ENCODE measurements around the gene PIAS2.
"Not testable (repeated sequence)": the region's sequence is repeated elsewhere in the genome, so short reads cannot be mapped to it uniquely, and the experiment has no call there.

Gene PIAS2, protein sequence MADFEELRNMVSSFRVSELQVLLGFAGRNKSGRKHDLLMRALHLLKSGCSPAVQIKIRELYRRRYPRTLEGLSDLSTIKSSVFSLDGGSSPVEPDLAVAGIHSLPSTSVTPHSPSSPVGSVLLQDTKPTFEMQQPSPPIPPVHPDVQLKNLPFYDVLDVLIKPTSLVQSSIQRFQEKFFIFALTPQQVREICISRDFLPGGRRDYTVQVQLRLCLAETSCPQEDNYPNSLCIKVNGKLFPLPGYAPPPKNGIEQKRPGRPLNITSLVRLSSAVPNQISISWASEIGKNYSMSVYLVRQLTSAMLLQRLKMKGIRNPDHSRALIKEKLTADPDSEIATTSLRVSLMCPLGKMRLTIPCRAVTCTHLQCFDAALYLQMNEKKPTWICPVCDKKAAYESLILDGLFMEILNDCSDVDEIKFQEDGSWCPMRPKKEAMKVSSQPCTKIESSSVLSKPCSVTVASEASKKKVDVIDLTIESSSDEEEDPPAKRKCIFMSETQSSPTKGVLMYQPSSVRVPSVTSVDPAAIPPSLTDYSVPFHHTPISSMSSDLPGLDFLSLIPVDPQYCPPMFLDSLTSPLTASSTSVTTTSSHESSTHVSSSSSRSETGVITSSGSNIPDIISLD

DNA sequence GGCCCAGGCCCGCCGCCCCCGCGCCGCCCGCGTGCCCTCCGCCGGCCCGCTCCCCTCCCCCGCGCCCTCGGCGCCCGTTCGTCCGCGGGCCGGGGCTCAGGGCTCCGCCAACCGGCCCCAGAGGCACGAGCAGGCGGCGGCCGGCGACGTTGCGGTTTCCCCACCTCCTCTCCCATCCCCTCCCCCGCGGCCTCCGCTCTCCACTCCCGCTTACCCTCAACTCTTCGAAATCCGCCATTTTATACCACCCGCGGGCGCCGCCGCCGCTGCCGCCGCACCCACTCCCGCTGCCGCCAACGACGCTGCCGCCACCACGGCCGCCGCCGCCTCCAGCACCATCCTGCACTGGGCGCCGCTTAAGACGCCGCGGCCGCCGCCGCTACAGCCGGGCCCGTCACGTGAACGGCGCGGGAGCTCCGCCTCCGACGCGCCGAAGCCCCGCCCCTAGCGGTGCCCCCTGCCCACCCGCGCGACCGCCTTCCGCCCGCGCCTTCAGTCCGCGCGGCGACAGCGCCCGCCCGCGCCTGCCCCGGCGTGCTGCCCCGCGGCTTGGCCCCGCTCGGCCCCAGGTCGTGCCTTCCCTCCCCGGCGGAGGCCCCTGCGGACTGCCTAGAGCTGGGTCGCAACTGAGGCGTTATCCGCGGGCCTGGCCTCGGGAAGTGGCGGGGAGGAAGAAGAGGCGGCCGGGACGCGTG lies at the start of gene PIAS2, which contains the start of gene KATNAL2:
PIAS2 (minus strand) TSS at position 400 of the 695 bp plus-strand sequence; CDS start at position 238, 162 bp downstream.
KATNAL2 (plus strand) TSS at position 495 of the 695 bp plus-strand sequence. CDS start 29,271 bp downstream, outside the sequence.
- peak; percentile 22 to 72 for DNase-seq

DNA sequence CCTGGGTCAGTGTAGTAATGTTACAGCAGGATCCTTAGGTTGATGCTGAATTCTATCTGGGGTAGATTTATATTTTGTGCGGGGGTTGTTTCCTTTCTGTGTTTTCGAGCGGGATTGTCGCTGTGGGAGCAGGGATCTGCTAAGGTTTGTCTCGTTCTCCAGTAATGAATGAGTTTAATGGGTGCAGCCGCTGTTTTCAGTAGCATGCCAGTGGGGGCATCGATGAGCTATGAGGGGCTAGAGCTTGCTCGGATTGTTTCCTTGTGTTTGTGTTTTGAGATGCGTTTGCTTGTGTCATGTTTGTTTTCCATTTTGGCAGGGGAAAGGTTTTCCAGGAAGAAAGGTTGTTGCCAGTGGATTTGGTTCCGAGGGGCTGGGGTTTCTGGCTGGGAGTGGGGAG lies 49.0 kb upstream of the PIAS2 start:
- not testable (repeated sequence) for DNase-seq

DNA sequence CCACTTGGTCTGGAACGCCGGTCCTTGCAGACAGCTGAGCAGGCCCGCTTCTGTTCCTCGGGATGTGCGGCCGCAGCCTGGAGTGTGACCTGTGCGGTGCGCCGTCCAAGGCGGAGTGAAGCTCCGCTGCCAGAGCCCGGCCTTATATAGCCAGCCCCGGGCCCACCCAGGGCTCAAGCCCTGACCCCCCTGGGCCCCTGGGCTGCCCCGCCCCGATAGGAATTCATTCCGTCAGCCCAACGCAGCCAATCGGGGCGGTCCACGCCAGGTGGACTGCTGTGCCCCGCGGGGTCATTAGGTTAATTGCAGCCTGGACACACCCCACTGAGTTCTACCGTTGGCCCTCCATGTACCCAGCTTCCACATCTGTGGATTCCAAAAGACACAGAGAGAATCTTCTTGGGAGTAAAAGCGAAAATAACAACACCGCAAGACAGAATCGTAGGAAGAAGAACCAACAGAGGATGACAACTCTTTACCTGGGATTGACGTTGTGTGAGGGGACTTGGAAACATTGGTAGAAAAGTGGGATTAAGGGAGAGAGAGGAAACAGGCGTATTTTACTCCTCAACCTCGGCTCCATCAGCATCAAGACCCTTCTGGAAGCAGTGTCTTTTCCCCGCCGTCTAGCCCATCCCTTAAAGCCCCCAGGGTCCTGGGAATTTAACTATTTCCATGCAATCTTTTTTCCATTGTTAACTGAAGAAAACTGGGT lies 47.4 kb upstream of the PIAS2 start:
- not testable (repeated sequence) for DNase-seq

DNA sequence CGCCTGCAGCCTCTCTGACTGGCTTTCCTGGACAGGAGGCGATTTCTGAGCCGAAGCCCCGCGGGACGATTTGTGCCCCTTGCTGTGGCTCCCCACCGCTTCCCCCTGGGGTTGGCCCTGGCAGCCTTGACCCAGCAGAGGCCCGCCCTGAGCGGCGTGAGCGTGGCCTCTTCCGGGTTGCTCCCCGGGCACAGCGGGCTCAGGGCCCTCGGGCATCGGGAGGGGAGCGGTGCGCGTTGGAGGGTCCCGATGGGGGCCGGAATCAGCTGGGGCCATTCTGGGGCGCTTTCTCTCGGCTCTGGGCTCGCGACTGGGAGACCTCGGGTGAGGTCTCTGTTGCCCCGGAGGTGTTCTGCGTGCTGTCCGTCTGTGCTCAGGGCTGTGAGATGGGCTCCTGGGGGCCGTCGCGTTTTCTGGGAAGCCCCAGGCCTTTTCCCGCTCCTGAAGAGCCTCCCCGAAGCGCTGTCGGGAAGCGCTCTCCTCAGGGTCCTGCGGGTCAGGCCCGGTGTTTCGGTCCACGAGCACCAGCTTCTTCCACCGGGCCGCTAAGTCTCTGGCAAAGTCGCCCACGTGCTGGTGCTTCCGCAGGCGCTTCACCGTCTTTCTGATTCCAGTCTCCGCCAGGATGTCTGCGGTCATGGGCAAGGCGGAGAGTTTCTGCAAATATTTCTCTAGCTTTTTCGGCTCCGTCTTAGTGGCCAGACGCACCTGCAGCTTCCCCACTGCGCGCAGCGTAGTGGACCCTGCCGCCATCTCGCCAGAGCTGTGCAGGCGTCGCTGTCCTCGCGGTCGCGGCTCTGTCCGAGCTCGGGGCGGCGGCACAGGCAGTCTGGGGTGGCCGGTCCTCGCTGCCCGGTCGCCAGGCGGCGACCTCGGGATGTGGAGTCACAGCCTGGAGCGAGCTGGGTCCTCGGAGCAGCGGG lies 46.6 kb upstream of the PIAS2 start:
- DNase-seq = not testable (repeated sequence)

DNA sequence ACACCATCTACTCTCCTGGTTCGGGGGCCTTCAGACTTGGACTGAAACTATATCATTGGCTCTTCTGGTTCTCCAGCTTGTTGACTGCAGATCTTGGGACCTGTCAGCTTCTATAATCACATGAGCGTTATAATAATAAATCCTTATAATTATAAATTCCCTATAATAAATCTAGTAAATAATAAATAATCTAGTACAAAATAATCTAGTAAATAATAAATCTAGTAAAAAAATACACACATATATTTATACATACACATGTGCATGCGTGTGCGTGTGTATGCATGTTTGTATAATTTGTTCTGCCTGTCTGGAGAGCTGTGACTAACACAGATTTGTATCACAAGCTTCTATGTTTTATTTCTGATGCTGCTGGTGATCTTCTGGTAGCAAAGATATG lies 40.9 kb upstream of the PIAS2 start:
- DNase-seq = no peak

DNA sequence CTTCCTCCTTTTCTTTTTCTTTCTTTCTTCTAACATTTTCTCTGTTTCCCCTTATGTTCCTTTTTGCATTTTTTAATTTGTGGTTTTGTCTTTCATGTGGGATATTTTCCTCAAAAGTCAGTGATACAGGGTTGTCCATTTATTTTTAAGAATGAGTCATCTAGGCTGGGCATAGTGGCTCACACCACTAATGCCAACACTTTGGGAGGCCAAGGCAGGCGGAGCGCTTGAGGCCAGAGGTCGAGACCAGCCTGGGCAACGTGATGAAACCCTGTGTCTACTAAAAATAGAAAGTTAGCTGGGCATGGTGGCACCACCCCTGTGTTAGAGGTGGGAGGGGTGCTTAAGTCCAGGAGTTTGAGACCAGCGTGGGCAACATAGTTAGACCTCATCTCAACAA lies 35.9 kb upstream of the PIAS2 start:
- no peak for DNase-seq

DNA sequence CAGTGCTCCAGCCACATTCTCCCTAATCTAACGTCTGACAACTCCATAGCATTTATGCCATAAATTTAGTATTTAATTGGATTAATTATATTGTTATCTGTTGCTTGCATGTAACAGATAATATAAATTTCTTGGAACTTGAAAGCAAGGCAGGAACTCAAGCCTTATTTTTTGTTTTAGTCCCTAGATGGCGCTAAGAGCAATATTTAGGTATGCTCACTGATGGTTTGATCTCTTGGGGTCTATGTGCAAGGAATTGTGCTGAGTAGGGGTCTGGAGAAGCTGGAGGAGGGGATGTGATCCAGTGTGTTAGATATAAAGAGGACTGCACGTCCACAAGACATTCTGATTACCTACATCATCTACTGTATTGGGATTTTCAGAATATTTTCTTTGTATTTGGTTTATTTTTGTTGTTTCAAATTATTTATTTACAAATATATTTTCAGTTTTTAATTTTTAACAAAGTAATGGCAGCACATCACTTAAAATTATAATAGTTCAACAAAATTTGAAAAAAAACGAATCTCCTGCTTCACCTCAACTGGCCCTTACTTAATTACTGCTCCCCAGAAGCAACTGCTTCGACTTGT lies 32.9 kb upstream of the PIAS2 start:
- no peak for DNase-seq

DNA sequence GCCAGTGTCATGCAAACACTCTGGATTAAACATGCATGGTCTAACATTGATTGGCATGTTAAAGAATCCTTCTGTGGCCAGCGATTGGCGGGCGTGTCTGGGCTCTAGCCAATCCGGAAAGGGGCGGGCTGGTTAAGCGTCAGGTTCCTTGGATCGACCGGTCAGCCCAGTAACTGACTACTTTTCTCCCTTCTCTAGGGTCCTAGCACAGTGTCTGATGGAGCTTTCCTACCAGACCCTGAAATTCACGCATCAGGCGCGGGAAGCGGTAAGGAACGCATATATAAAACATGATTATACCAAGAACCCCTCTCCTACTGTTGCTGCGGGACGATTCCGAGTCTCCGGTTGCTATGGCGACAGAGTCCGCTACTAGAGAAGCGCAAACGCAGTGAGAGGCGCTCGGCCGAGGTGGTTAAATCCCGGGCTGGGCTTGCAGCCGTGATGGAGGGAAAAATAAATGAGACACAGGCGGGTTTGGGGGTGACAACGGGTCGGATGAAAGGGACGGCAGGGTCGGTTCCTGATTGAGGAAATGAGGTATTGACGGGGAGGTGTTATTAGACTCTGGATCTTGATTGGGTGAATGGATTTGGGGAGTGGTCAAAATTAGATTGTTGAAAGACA lies 29.5 kb upstream of the PIAS2 start:
- DNase-seq = peak in 1 of 2 donors; percentile 0

DNA sequence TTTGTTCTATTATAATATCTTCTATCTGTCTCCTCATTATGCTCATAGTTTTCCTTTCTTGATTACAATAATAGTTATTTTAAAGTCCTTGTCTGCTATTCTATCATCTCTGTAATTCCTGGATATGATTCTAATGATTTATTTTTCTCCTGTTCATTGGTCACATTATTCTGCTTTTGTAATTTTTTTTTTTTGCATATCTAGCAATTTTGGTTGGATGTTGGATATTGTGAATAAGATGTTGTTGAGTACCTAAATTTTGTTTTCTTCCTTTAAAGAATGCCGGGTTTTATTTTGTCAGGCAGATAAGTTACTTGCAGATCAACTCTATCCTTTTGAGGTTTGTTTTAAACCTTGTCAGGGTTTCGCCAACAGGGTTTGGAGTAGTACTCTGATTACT lies 25.3 kb upstream of the PIAS2 start:
- DNase-seq = no peak

DNA sequence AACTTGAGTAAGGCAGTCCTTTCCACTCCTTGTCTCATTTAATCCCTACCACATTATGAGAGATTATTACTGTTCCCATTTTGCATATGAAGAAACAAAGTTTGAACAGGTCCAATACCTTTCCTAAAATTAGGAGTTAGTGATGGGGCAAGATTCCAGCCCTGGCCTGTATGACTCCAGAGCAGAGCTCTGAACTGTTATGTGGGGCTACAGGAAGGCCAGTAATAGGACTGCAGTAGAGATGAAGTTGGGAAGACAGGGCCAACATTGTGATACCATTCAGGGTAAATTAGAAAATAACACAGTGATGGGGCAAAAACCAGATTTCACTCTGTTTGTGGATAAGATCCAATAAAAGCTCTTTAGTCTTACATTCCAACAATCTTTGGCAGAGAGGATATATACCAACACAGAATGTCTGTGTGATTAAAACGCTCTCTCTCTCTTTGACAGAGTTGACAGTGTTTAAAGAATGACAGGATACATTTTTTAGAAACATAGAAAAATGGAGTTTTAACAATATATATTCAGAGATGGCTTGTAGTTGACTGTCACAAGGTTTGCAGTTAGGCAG lies 22.8 kb upstream of the PIAS2 start:
- DNase-seq = no peak

DNA sequence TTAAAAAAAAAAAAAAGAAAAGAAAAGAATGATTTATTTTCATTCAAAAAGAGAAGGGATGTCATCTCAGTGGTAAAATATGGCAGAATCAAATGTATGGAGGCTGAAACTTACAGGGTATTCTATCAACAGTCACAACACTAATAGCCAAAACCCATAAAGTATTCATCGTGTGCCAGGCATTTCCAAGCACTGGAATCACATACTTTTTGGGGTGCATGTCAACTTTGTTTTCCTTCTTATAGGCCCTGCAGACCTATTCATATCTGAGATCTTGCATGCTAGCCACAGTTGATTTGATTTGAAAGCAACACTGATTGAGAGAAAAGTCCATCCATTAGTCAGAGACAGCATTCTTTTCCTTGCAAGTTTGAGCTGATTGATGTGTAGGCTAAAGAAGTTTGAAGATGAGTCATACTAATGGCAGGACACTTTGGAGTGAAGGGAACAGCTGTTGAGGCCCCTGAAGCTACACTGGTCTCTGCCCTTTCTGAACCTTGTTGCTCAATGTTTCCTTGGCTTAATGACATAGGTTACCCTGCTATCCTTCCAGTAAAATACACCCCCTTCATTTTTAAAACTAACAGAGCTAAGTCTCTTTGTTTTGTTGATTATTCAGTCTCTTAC lies 22.1 kb upstream of the PIAS2 start:
- DNase-seq = no peak

DNA sequence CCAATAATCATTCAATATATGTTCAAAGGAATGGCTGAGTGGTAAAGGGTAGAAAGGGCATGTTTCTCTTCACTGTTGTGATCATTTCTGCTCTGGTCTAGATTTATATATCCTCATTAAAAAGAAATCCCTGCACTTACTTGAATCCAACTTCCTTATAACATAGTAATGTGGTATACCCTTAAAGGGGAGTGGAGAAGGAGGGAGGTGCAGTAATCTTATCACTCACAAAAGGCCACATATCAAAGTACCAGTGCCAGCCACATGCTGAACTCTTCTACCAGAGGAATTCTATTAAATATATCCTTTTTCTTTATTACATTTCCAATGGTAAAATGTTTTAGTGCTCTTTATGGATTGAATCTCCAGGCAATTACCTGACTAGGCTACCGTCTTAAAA lies 3.3 kb upstream of the PIAS2 start:
- DNase-seq = no peak

DNA sequence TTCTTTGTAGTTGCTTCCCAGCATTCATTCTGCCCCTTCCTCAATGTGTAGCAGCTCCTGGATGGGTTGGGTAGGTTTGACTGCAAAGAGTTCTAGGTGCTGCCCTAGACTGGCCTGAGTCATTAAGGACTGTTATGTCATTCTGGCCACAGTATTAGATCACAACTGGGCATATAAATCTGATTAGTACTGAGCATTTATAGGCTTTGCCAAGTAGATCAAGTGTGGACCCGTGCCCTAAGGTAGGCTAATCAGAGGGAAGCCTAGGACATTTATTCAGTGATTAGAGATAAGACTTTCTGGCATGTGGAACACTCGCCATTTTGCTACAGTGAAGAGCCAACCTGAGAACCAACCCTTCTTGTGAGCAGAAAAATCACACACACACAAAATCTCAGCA lies 2.8 kb upstream of the PIAS2 start:
- no peak for DNase-seq

DNA sequence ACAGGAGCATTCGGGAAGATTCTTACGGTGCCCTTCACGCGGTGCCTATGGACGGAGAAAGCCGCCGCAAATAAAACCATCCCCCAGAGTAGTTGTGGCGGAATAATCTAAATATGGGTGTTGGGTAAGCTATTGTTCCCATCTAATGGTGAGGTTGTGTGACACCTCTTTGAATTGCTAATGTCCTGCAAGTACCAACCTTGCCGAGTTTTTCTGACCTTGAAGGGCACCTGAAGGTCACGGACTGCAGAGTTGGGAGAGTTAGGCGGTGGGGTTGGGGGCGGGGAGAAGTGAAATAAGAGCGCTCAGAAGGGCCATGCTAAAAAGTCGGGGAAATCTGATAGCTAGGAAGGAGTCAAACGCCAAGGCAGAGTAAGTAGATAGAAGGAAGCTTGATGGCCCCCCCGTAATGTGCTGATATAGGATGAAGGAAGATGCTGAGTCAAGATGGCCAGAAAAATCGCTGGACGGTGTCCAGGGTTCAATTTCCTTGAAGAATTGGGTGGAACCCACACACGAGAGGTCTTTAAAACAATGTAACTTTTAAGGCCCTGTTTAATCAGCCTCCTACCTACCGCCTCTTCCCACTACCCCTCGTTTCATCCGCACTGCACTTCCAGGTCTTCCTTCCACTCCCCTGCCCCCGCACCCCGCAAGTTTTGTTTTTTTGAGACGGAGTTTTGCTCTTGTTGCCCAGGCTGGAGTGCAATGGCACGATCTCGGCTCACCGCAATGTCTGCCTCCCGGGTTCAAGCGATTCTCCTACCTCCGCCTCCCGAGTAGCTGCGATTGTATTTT lies 695 bp upstream of the PIAS2 start:
- no peak for DNase-seq

DNA sequence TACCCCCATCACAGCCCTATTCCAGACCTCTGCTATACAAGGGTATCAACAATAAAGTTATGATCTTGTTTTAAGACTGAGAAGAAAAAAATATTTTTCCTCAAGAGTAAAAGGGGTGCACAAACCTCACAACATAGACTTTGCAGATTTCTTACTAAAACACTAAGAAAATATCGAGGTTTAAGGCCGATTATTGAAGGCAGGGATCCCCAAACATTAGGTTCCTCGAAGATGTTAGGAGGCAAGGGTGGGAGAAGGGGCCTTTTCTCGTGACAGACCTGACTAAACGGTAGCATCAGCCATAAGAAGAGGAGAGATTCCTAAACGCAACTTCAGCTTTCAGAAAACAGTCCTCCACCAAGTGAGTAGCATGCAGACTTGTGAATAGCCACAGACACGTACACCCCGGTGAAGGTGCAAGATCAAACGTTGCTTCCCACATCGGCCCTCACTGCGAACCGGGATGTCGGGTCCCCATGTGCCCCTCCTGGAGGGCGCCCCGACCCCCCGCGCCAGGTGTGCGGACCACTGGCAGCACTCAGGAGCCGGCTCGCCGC lies 678 bp downstream of the PIAS2 start:
- DNase-seq = peak in 1 of 2 donors; percentile 18

DNA sequence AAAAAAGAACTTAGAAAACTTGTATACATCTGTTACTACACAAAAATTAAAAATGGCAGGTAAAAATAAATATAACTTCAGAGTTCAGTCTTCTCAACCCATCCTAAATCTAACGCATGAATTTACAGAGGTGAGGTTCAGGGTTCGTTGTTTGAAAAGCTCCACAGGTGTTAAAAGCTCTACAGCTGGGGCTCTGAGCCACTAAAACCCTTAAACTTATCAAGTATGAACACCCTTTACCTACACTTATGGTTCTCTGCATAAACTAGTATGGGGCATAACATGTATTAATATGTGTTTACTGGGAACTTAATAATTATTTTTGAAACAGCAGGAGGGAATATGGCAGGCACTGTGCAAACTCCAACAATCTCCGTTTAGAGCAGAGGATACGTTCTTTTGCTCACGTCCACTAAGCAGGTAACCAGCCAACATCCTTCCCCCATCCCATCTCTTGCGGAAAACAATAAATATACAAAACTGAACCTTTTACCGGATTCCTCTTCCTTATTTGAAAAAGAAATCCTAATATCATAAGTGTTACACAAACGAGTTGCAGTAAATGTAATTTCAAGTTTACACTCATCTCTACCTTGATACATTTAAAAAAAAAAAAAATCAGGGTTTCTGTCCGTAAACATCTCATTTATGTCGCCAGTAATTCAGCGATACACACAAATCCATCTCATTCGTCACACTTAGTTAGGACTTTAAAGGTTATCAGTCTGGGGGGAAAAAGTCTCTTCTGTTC lies 1.3 kb downstream of the PIAS2 start:
- no peak for DNase-seq

DNA sequence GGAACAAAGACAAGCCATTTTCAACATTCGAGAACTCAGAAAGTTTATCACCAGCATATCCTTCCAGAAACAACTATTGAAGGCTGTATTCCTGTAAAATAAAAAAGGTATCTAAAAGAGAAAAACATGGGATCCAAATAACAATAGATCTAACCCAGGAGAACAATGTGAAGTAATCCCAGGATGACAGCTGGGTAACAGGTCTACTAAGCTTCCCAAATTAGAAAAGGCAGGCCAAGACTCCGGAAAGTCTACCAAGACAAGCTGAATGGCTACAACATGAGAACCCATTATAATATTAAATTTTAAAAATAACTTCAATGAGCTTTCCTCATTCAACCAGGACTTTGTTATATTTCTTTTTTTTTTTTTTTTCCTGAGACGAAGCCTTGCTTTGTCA lies 6.5 kb downstream of the PIAS2 start:
- no peak for DNase-seq

DNA sequence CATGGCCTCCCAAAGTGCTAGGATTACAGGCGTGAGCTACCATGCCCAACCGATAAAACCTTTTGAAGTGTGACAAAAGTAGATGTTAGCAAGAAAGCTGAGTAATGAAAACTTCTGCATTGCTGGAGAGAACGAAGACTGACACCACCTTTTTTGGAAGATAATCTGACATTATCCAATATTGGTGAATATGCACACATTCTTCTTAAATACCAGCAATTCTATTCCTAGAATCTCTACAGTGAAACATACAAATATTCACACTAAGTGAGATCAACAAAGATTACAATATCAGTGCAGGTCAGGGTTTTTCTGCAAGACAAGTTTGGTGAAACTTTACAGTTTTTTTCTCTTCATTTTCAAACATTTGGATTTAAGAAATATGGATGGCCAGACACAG lies 7.8 kb downstream of the PIAS2 start:
- no peak for DNase-seq

Measured in bone marrow (tissue), 2 donors.